ENCODE results near the gene SPTSSB.

SPTSSB gene

DNA sequence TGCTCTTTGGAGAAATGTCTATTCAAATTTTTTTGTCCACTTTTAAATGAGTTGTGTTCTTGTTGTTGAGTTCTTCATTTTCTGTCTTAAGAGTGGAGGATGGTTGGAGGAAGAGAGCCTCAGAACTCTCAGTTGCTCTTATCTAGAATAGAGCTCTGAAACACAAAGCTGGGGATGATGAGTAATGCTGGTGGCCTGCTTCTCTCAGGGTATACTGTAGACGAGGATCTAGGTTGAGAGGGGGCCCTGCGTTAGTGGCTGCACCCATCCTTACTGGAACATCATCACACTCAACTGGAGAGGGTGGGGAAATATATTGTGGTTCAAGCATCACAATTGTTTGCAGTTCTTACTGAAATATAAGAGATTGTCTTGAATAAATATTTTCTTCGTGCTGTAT, 1.8 kb downstream of the SPTSSB start:
- no peak overlapping the region for H3K4me3 ChIP-seq
- H3K36me3 ChIP-seq = no peaks in the 10 kb centered on the region
- no peak for DNase-seq
- TF ChIP-seq, protein P1, sequence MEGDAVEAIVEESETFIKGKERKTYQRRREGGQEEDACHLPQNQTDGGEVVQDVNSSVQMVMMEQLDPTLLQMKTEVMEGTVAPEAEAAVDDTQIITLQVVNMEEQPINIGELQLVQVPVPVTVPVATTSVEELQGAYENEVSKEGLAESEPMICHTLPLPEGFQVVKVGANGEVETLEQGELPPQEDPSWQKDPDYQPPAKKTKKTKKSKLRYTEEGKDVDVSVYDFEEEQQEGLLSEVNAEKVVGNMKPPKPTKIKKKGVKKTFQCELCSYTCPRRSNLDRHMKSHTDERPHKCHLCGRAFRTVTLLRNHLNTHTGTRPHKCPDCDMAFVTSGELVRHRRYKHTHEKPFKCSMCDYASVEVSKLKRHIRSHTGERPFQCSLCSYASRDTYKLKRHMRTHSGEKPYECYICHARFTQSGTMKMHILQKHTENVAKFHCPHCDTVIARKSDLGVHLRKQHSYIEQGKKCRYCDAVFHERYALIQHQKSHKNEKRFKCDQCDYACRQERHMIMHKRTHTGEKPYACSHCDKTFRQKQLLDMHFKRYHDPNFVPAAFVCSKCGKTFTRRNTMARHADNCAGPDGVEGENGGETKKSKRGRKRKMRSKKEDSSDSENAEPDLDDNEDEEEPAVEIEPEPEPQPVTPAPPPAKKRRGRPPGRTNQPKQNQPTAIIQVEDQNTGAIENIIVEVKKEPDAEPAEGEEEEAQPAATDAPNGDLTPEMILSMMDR (IDR thresholded peaks at IDR 0.05) = no peak
- H3K9me3 ChIP-seq = no peaks in the 10 kb centered on the region
- no peak overlapping the region for H3K27ac ChIP-seq
- intact Hi-C loops (cut with DNase I; ENCODE audit: low total_unique reads) = no loop called here
- H3K27me3 ChIP-seq = peaks cover 0 to 4% of the 10 kb centered on the region in 2 donors
- H3K4me1 ChIP-seq = peaks cover 0 to 20% (median 13%) of the 10 kb centered on the region in 4 donors

DNA sequence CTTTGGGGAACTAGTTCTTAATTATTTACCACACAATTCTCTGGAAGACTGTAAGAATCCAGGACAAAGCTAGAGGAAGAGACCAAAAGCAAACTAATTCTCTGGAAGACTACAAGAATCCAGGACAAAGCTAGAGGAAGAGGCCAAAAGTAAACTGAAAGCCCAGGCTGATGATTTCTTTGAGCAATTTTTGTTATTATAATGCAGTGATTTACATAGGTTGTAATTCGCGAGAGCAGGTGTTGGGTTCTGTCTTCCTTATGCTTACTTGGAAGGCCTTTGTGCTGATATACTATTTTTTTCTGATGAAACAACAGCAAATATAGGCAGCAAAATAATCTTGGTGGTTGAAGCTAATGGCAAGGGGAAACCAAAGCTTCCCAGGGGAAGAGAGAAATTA, 5.2 kb downstream of the SPTSSB start:
- Histone ChIP-seq H3K36me3 (no peaks in the 10 kb centered on the region), H3K4me1 (no peaks in the 10 kb centered on the region), H3K27me3 (peaks cover 0 to 4% of the 10 kb centered on the region in 2 donors), H3K9me3 (no peaks in the 10 kb centered on the region), H3K27ac (no peak overlapping the region), H3K4me3 (no peak overlapping the region)
- TF ChIP-seq, protein P1 (IDR thresholded peaks at IDR 0.05) = no peak
- intact Hi-C loops (cut with DNase I; ENCODE audit: low total_unique reads) = no loop called here
- DNase-seq = no peak

DNA sequence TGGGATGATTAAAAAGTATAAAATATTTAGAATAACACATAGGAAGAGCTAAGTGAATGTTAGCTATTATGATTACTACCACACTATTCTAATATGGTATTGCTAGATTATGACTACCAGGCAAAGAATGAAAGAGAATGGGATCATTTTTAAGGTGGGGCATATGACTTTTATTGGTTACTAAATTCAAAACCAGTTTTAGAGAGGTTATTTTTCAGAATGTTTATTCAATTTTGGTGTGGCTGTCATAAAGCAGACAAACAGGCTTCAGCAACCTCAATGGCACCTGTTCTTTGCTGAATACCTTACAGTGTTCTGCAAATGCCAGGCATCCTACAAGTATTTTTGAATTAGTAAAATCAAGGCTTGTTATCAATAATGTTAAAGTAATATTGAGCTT, 12.8 kb downstream of the SPTSSB start:
- no peaks in the 10 kb centered on the region for H3K4me1 ChIP-seq
- no peaks in the 10 kb centered on the region for H3K9me3 ChIP-seq
- intact Hi-C loops (cut with DNase I; ENCODE audit: low total_unique reads) = no loop called here
- no peak overlapping the region for H3K4me3 ChIP-seq
- TF ChIP-seq, protein P1 (IDR thresholded peaks at IDR 0.05) = no peak
- H3K36me3 ChIP-seq = no peaks in the 10 kb centered on the region
- H3K27ac ChIP-seq = no peak overlapping the region
- no peak for DNase-seq
- H3K27me3 ChIP-seq = no peaks in the 10 kb centered on the region

DNA sequence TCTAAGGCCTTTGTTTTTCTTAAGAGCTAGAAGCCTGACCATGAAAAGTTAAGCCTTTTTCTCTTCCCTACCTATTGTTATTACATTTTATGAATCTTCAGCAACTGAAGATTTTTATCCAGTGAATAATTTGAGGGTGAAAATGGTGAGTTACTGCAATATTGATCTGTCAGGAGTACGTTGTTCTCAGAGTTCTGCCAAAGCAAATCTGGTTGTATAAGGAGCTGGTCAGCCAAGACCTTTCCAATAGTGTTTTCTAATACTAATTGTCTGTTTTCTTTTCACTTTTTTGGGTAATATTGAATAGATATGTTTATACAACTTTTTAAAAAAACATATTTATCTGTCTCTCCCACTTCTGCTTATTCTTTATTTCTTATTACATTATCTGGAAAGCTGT, 15.0 kb downstream of the SPTSSB start:
- no peak for DNase-seq
- no peaks in the 10 kb centered on the region for H3K36me3 ChIP-seq
- TF ChIP-seq, protein P1 (IDR thresholded peaks at IDR 0.05) = no peak
- intact Hi-C loops (cut with DNase I; ENCODE audit: low total_unique reads) = no loop called here
- H3K27ac ChIP-seq = no peak overlapping the region
- H3K9me3 ChIP-seq = no peaks in the 10 kb centered on the region
- H3K4me3 ChIP-seq = no peak overlapping the region
- no peaks in the 10 kb centered on the region for H3K4me1 ChIP-seq
- H3K27me3 ChIP-seq = no peaks in the 10 kb centered on the region

DNA sequence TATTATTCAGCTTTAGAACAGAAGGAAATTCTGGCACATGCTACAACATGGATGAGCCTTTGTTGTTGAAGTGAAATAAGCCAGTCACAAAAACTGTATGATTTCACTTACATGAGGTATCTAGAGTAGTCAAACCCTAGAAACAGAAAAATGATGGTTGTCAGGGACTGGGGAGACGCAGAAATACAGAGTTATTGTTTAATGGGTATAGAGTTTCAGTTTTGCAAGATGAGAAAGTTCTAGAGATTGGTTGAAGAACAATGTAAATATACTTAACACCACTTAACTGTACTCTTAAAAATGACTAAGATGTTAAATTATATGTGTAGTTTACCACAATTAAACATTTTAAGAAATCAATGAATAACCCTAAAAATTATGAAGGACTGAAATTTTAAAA, 15.8 kb downstream of the SPTSSB start:
- no peak overlapping the region for H3K27ac ChIP-seq
- TF ChIP-seq, protein P1 (IDR thresholded peaks at IDR 0.05) = no peak
- H3K27me3 ChIP-seq = no peaks in the 10 kb centered on the region
- no peaks in the 10 kb centered on the region for H3K4me1 ChIP-seq
- H3K9me3 ChIP-seq = no peaks in the 10 kb centered on the region
- no peak for DNase-seq
- H3K36me3 ChIP-seq = no peaks in the 10 kb centered on the region
- intact Hi-C loops (cut with DNase I; ENCODE audit: low total_unique reads) = no loop called here
- H3K4me3 ChIP-seq = no peak overlapping the region

DNA sequence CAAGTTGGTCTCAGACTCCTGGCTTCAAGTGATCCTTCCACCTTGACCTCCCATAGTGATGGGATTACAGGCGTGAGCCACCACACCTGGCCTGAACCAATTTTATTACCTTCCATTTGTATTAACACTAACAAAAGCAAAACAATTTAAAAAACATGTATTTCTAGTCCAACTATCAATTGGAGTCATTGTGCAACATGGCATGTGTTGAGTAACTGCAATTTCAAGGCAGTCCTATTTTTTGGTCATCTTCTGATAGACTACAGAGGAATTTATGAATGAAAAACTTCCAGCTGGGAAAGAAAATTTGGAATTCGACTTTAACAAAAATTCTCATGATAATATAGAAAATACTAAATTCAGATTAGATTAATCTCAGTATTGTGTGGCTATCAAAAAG, 16.8 kb downstream of the SPTSSB start:
- TF ChIP-seq, protein P1 (IDR thresholded peaks at IDR 0.05) = no peak
- Histone ChIP-seq H3K27ac (no peak overlapping the region), H3K4me1 (no peaks in the 10 kb centered on the region), H3K4me3 (no peak overlapping the region), H3K9me3 (no peaks in the 10 kb centered on the region), H3K27me3 (no peaks in the 10 kb centered on the region), H3K36me3 (no peaks in the 10 kb centered on the region)
- intact Hi-C loops (cut with DNase I; ENCODE audit: low total_unique reads) = no loop called here
- DNase-seq = no peak
